GM19023 (cell line): ENCODE results near the gene CYB5R3.

ENCODE experiments used
- ATAC-seq: cut with Tn5 transposase; IDR thresholded peaks from one replicate; pipeline ENCODE4 v1.9.1; 2021; ENCODE audit warnings: mild to moderate bottlenecking, moderate library complexity; ENCODE audit not compliant: unreplicated experiment

Gene CYB5R3

GRCh38 chr22:42649246-42650099 lies at the start of gene CYB5R3:
CYB5R3 (minus strand) TSS chr22:42649392; CDS start chr22:42649315, 77 bp downstream.
- ATAC-seq: peak; percentile 66

GRCh38 chr22:42697542-42698013 lies 48.4 kb upstream of the CYB5R3 start:
- ATAC-seq: no peak

- no peak for ATAC-seq
Measured at GRCh38 chr22:42696331-42696967, 47.3 kb upstream of the CYB5R3 start.

DNA sequence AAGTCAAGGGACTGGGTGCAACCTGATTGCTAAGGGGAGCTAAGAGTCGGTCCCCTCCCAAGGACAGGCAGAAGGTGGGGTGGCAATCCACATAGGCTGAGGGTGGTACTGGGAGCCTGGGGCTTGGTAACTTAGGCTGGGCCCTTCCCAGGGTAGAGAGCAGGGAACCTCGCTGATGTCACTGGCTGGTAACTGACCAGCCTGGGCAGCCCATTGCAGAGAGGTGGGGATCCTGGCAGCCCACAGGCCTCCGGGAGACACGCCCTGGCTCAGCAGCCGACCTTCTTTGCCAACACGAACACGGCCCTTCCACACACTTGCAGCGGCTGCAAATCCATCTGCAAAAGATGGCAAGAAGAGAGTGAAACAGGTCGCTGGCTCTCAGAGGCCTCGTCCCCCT lies 46.1 kb upstream of the CYB5R3 start:
- ATAC-seq: no peak

GRCh38 chr22:42693763-42694683 lies 44.8 kb upstream of the CYB5R3 start:
- no peak for ATAC-seq

DNA sequence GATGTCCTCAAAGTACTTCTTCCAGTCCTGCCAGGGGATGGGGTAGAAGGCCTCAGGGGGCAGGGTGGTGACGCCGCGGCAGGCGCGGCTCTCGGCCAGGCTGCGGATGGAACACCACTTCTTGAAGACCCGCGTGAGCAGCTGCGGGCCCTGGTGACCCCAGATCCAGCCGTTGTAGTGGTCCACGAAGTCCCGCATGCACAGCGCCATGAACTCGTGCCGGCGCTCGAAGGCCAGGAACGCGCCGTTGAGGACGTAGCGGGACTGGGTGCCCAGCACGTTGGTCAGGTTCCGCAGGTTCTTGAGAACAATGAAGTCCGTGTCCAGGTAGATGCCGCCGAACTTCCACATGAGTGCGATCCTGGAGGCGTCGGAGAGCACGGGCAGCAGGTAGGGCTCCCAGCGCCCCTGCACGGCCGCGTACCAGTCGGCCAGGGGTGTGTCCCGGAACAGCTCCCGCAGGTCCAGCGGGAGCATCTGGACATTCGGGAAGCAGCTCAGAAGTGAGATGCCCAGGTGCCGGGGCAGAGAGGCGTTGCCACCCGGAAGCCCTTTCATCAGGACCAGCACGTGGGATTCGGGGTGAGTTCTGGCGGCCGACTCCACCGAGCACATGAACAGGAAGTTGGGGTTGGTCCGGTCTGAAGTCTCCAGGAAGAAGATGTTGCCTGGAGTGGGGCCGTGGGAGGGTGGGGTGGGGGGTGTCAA lies 44.0 kb upstream of the CYB5R3 start:
- no peak for ATAC-seq

GRCh38 chr22:42692239-42693054 lies 43.3 kb upstream of the CYB5R3 start:
- no peak for ATAC-seq

- no peak for ATAC-seq
Measured at GRCh38 chr22:42691440-42691839, 42.2 kb upstream of the CYB5R3 start.

DNA sequence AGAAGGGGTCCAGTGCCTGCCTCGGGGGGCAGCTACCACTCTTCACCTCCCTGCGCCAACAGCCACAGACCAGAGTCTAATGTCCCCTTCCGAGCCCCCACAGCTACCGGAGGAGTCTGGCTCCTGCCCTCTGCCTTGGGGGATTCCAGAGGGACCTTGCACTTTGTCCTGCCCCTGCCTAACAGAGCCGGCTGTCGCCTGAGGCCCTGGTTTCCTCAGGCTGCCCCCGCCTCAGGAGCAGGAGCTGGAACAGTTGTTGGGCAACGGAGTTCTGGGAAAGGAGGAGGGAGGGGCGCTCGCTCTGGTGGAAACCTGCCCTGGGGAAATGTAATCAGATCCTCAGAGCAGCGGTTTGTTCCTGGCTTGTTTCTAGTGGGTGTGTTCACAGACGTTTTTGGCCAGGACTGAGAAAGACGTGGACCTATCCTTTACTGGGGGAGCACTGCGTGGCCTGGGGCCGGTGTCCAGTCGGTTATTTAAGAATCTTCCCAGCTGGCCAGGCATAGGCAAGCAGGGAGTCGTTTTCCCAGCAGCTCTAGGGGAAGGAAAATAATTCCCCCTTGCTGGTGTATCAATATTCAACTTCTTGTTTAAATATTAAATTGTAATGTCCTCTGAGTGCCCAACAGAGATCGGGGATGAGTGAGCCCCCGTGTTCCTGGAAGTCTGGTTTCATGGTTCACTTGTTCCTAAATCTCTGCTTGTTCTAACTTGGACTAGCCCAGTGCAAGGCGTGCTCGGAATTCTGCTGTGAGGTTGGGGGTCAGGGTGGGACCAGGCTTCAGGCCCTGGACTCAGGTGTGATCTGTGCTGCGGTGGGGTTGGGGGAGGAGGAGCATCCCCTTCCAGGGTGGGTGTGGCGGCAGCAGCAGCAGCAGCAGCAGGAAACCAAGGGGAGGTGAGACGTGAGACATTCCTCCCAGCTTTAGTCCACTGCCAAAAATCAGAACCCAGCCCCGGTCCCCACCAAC lies 39.3 kb upstream of the CYB5R3 start:
- ATAC-seq: no peak

GRCh38 chr22:42686756-42687491 lies 37.7 kb upstream of the CYB5R3 start:
- ATAC-seq: no peak

- no peak for ATAC-seq
Measured at GRCh38 chr22:42685941-42686653, 36.9 kb upstream of the CYB5R3 start.

- no peak for ATAC-seq
Measured at GRCh38 chr22:42684462-42685195, 35.4 kb upstream of the CYB5R3 start.

DNA sequence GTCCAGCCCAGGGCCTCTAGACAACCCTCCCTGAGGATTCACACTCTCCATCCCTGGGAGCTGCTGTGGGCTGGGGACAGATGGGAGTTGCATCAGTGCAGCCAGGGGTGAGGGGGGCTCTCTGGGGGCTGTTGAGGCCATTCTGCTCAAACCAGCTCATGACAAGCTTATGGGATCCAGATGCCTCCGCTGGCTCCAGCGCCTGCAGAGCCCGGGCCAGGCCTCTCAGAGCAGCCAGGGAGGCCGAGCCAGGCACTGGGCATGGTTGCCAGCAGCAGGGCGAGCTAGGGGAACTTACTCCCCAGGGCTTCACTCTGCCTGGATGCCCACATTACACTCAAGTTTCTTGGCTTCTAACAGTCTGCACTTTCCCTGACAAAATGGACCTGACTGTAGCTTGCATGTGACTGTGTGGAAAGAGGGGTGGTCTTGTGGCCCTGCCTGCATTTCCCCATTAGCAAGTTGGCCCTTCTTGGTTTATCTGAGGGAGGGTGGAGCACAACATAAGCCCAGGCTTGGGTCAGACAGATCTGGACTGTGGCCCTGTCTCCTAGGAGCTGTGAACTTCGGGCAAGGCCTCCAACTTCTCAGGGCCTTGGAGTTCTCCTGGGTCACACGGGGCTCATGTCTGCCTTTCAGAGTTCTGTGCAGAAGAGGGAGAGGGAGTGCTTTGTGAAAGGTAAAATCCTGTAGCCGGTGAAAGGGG lies 34.5 kb upstream of the CYB5R3 start:
- no peak for ATAC-seq

GRCh38 chr22:42682113-42682851 lies 33.1 kb upstream of the CYB5R3 start:
- ATAC-seq: no peak

DNA sequence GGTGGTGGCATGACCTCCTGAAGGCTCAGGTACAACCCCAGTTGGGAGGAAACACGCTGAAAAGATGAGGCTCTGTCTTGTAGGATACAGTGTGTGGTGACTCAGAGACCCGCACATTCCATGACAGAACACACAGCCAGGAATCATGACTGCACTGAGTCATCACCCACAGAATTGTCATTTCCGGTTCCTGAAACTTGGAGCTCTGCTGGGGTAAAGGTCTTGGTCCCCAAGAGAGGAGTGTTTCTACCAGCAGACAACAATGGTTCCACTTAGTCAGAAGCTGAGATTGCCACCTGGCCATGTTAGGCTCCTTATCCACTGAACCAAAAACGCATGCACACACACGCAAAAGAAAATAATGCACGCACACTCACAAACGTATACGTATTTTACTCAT lies 31.5 kb upstream of the CYB5R3 start:
- ATAC-seq: no peak
